ENCODE measurements around the gene PLEKHM2.

The PLEKHM2 gene

GRCh38 chr1:15708486-15709137, 24.5 kb downstream of the PLEKHM2 start:
- H3K9me3 ChIP-seq (ENCODE audit: control insufficient read depth, low read length): no peaks in the 10 kb centered on the region
- H3K4me1 ChIP-seq (ENCODE audit: control insufficient read depth, insufficient read depth, low read length): peaks cover 11% of the 10 kb centered on the region
- no peak overlapping the region for H3K9ac ChIP-seq (ENCODE audit: low read length)
- no peak overlapping the region for H3K4me3 ChIP-seq (ENCODE audit: low read length)
- H3K36me3 ChIP-seq (ENCODE audit: control insufficient read depth, insufficient read depth, low read length): no peaks in the 10 kb centered on the region
- H3K27me3 ChIP-seq (ENCODE audit: control insufficient read depth, insufficient read depth, low read length): no peaks in the 10 kb centered on the region

DNA sequence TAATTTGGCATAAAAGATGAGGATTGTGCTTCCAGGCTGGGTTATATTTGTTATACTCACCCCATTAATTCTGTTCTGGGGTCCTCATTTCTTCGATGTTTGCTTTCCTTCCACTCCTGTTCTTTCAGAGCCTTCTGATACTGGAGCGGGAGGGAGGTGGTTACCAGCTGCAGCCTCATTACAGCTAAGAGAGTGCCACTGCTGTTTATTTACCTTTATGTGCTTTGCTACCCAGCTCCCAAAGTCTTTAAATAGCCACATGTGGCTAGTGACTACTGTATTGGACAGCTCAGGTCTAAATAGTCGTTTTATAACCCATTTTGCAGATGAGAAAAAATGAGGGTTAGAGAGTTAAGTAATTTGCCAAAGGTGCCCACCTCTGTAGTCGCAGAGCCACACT, 25.1 kb downstream of the PLEKHM2 start:
- peaks cover 5% of the 10 kb centered on the region for H3K4me1 ChIP-seq (ENCODE audit: control insufficient read depth, insufficient read depth, low read length)
- no peak overlapping the region for H3K9ac ChIP-seq (ENCODE audit: low read length)
- H3K4me3 ChIP-seq (ENCODE audit: low read length): no peak overlapping the region
- no peaks in the 10 kb centered on the region for H3K27me3 ChIP-seq (ENCODE audit: control insufficient read depth, insufficient read depth, low read length)
- no peaks in the 10 kb centered on the region for H3K9me3 ChIP-seq (ENCODE audit: control insufficient read depth, low read length)
- H3K36me3 ChIP-seq (ENCODE audit: control insufficient read depth, insufficient read depth, low read length): no peaks in the 10 kb centered on the region

DNA sequence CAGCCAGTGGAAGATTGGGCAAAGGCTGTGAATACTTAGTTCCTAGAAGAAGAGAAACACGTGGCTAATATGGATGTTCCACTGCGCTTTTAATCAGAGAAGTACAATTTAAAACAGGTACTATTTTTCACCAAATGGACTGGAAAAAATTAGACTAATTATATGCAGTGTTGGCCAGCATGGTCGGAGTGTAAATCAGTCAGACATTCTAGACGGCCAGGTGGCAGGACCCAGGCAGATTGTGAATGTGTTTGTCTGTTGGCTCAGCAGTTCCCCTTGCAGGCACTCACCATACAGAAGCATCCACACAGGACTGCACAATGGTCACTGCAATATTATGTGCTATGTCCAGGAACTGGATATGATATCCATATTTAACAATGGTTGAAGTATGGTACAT, 28.0 kb downstream of the PLEKHM2 start:
- Histone ChIP-seq H3K9me3 (ENCODE audit: control insufficient read depth, low read length) (no peaks in the 10 kb centered on the region), H3K9ac (ENCODE audit: low read length) (no peak overlapping the region), H3K36me3 (ENCODE audit: control insufficient read depth, insufficient read depth, low read length) (no peaks in the 10 kb centered on the region), H3K4me1 (ENCODE audit: control insufficient read depth, insufficient read depth, low read length) (no peaks in the 10 kb centered on the region), H3K4me3 (ENCODE audit: low read length) (no peak overlapping the region), H3K27me3 (ENCODE audit: control insufficient read depth, insufficient read depth, low read length) (no peaks in the 10 kb centered on the region)

DNA sequence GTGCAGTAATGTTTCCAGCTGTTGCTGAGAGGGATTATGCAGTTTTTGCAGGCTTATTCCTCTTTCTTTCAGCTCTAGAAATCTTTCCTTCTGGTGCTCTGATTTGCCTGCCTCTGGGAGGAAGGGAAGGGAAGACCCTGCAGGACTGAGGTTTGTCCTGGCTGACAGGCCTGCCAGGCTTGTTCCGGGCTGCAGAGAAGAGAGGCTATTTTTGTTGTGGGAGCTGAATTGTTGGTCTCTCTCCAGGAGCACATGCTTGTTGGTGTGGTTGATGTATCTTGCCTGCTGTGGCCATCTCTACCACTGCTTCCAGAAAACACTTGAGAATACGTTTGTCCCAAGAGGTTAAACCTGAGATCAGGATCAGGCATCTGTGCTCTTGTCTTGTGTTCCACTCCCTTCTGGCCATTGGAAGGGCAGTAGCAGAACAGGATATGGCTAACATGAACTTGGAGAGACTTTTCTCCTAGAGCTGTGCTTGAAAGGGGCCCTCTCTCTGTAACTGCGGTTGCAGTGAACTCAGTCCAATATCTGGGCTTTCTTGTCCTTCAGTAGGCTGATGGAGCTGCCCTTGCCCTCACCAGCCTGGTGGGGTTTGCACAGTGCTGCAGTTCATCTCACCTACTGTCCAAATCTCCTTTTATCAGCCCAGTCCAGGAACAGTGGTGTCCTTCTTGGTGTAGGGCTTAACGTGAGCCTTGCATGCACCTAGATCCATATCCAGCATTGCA, 30.5 kb downstream of the PLEKHM2 start:
- no peaks in the 10 kb centered on the region for H3K4me1 ChIP-seq (ENCODE audit: control insufficient read depth, insufficient read depth, low read length)

GRCh38 chr1:15717418-15718125, 33.5 kb downstream of the PLEKHM2 start:
- Histone ChIP-seq H3K9ac (ENCODE audit: low read length) (no peak overlapping the region), H3K27me3 (ENCODE audit: control insufficient read depth, insufficient read depth, low read length) (no peaks in the 10 kb centered on the region), H3K9me3 (ENCODE audit: control insufficient read depth, low read length) (no peaks in the 10 kb centered on the region), H3K4me3 (ENCODE audit: low read length) (no peak overlapping the region), H3K4me1 (ENCODE audit: control insufficient read depth, insufficient read depth, low read length) (no peaks in the 10 kb centered on the region), H3K36me3 (ENCODE audit: control insufficient read depth, insufficient read depth, low read length) (peaks cover 10% of the 10 kb centered on the region)

More for the DNA sequence above, 30.5 kb downstream of the PLEKHM2 start:
- H3K36me3 ChIP-seq (ENCODE audit: control insufficient read depth, insufficient read depth, low read length): peaks cover 10% of the 10 kb centered on the region
- H3K9ac ChIP-seq (ENCODE audit: low read length): no peak overlapping the region
- H3K4me3 ChIP-seq (ENCODE audit: low read length): no peak overlapping the region
- H3K27me3 ChIP-seq (ENCODE audit: control insufficient read depth, insufficient read depth, low read length): no peaks in the 10 kb centered on the region
- no peaks in the 10 kb centered on the region for H3K9me3 ChIP-seq (ENCODE audit: control insufficient read depth, low read length)

DNA sequence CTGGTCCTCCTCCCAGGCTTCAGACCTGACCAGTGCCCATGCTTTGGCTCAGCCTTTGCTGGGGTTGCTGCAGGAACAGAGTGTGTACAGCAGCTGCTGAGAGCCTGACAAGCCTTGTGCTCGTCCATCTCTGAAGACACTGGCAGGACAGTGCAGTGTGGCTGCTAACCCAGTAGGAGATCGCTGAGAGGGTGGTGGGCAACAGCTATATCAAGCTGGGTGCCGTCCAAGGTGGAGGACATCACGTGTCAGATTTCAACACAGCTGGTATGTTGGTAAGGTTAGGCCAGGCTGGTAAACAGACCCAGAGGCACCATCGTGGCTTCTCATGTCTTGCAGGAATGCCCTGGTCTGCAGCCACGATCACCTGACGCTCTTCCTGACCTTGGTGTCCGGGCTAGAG, 34.1 kb downstream of the PLEKHM2 start:
- Histone ChIP-seq H3K9me3 (ENCODE audit: control insufficient read depth, low read length) (no peaks in the 10 kb centered on the region), H3K4me1 (ENCODE audit: control insufficient read depth, insufficient read depth, low read length) (no peaks in the 10 kb centered on the region), H3K4me3 (ENCODE audit: low read length) (no peak overlapping the region), H3K9ac (ENCODE audit: low read length) (no peak overlapping the region), H3K27me3 (ENCODE audit: control insufficient read depth, insufficient read depth, low read length) (no peaks in the 10 kb centered on the region), H3K36me3 (ENCODE audit: control insufficient read depth, insufficient read depth, low read length) (peaks cover 10% of the 10 kb centered on the region)

DNA sequence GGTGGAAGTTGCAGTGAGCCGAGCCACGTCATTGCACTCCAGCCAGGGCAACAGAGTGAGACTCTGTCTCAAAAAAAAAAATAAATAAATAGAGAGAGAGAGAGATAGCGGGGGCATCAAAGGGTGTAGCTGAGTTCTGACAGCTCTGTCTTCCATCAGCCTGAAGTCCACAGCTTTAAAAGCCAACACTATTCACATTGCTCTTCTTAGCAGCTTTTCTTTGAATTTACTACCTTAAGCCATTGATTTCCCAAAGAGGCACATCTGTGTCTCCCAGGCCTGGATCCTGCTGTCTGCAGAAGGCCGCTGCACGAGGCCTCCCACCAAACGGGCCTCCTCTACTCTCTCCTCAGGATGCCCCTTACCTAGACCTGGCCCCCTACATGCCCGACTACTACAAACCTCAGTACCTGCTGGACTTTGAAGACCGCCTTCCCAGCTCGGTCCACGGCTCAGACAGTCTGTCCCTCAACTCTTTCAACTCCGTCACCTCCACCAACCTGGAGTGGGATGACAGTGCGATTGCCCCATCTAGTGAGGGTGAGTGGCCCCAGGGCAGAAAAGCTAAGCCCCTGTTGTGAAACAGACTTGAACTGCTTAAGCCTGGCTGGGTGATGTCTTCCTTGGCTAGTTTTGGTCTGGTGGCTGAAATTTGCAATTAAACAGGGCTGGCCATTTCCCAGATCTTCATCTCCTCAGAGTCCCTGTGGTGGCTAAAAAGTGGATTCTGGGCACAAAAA, 35.4 kb downstream of the PLEKHM2 start:
- H3K9ac ChIP-seq (ENCODE audit: low read length): no peak overlapping the region
- H3K9me3 ChIP-seq (ENCODE audit: control insufficient read depth, low read length): no peaks in the 10 kb centered on the region
- no peaks in the 10 kb centered on the region for H3K4me1 ChIP-seq (ENCODE audit: control insufficient read depth, insufficient read depth, low read length)
- no peak overlapping the region for H3K4me3 ChIP-seq (ENCODE audit: low read length)
- H3K27me3 ChIP-seq (ENCODE audit: control insufficient read depth, insufficient read depth, low read length): no peaks in the 10 kb centered on the region
- H3K36me3 ChIP-seq (ENCODE audit: control insufficient read depth, insufficient read depth, low read length): peaks cover 10% of the 10 kb centered on the region

DNA sequence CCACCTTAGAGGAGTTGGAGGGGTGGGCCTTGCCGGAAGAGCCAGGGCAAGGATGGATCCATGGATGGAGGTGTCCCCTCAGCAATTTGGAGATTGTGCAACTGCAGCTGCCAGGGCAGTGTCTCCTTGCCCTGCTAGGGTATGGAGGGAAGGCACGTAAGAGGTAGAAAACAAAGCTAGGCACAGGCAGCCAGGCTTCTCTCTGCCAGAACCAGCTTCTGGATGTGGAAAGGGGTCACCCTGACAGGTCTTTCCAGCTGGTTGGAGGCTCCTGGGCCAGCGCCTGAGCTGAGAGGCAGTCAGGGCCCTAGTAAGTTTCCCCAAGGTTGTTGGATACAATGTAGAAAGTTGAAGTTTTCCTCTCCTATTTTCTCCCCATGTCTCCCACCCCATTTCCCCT, 36.7 kb downstream of the PLEKHM2 start:
- no peak overlapping the region for H3K4me3 ChIP-seq (ENCODE audit: low read length)
- H3K4me1 ChIP-seq (ENCODE audit: control insufficient read depth, insufficient read depth, low read length): no peaks in the 10 kb centered on the region
- H3K27me3 ChIP-seq (ENCODE audit: control insufficient read depth, insufficient read depth, low read length): no peaks in the 10 kb centered on the region
- H3K9ac ChIP-seq (ENCODE audit: low read length): no peak overlapping the region
- no peaks in the 10 kb centered on the region for H3K9me3 ChIP-seq (ENCODE audit: control insufficient read depth, low read length)
- peaks cover 10% of the 10 kb centered on the region for H3K36me3 ChIP-seq (ENCODE audit: control insufficient read depth, insufficient read depth, low read length)

DNA sequence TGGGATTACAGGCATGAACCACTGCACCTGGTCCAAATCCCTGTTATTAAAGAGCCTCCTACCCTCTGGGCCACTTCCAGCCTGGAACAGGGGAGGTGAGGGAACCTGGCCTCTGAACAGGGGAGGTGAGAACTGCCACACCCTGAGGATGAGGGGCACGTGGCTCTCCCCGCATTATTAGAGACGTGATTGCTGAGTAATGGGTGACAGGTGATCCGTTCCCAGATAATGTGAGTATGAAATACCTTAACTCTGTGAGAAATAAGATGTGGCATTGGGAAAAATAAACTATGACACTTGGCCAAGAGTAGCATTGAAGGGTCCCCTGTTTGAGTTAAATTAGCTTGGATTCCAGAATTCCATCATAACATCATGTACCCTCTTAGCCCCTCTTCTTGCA, 38.3 kb downstream of the PLEKHM2 start:
- Histone ChIP-seq H3K9me3 (ENCODE audit: control insufficient read depth, low read length) (no peaks in the 10 kb centered on the region), H3K4me3 (ENCODE audit: low read length) (no peak overlapping the region), H3K9ac (ENCODE audit: low read length) (no peak overlapping the region), H3K27me3 (ENCODE audit: control insufficient read depth, insufficient read depth, low read length) (no peaks in the 10 kb centered on the region), H3K36me3 (ENCODE audit: control insufficient read depth, insufficient read depth, low read length) (peaks cover 15% of the 10 kb centered on the region), H3K4me1 (ENCODE audit: control insufficient read depth, insufficient read depth, low read length) (no peaks in the 10 kb centered on the region)

DNA sequence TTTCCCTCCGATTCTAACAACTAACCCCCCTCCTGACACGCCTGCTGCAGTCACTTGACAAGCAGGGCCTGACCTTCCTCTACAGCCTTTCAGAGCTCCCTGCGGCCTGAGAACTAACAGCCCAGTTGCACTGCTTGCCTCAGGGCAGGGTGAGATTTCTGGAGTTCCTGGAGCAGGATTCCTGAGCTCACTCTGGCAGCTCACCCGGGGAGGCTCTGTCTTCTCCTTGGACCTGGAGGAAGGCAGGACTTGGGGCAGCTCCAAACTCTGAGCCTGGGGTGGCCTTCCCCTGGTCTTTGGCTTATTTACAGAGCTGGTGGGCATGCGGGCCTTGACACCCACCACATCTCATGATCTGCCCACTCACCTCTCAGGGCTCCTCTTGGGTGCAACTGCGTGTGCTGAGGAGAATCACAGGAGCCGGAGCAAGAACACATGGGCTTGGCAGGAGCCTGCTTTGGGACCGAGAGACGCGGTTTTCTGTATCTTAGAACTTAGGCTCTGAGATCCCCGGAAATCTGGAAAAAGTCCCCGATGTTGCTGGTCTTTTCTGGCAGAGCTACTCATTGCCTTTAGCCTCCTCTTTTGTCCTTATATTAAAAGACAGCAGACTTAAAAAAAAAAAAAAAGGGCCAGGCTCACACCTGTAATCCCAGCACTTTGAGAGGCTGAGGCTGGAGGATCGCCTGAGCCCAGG, 38.9 kb downstream of the PLEKHM2 start:
- peaks cover 15% of the 10 kb centered on the region for H3K36me3 ChIP-seq (ENCODE audit: control insufficient read depth, insufficient read depth, low read length)
- H3K27me3 ChIP-seq (ENCODE audit: control insufficient read depth, insufficient read depth, low read length): no peaks in the 10 kb centered on the region
- H3K4me3 ChIP-seq (ENCODE audit: low read length): no peak overlapping the region
- no peaks in the 10 kb centered on the region for H3K9me3 ChIP-seq (ENCODE audit: control insufficient read depth, low read length)
- no peak overlapping the region for H3K9ac ChIP-seq (ENCODE audit: low read length)
- no peaks in the 10 kb centered on the region for H3K4me1 ChIP-seq (ENCODE audit: control insufficient read depth, insufficient read depth, low read length)

DNA sequence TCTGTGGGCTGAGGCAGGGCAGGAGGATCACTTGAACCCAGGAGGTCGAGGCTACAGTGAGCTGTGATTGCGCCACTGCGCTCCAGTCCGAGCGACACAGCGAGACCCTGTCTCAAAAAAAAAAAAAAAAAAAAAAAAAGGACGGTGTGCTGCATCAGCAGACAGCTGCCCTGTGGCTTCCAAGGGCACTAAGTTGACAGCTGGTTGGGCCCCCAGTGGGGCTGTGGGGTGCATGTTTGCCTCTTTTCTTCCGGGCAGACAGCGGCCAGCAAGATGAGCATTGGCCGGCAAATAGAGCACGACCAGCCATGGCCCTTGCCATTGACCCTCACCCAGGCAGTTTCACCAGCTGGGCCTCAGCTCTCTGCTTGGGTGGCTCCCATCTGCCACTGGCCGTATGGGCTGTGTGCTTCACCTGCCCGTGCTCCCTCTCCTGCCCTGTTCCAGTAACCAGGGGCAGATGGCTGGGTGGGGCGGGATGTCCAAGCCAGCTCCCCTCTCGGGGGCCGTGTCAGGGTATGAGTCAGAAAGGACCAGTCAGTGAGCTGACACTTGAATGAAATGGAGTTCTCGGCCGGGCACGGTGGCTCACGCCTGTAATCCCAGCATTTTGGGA, 39.6 kb downstream of the PLEKHM2 start:
- H3K9ac ChIP-seq (ENCODE audit: low read length): no peak overlapping the region

More for the DNA sequence above, 39.6 kb downstream of the PLEKHM2 start:
- Histone ChIP-seq H3K4me3 (ENCODE audit: low read length) (no peak overlapping the region), H3K9me3 (ENCODE audit: control insufficient read depth, low read length) (no peaks in the 10 kb centered on the region), H3K36me3 (ENCODE audit: control insufficient read depth, insufficient read depth, low read length) (peaks cover 19% of the 10 kb centered on the region), H3K4me1 (ENCODE audit: control insufficient read depth, insufficient read depth, low read length) (no peaks in the 10 kb centered on the region), H3K27me3 (ENCODE audit: control insufficient read depth, insufficient read depth, low read length) (no peaks in the 10 kb centered on the region)
